A549 (cell line): ENCODE results near the gene ABHD11. TPM values are rescaled to one million over a fixed set of nuclear protein-coding genes. Genes with fewer than 3 reads are reported as not detected.

Experiments used
- ATAC-seq, 2 experiments: fragments of 200-7000 bp in 1 of 2; fragments of >200 bp in 1 of 2; cut with Nextera tagmentation in 1 of 2; cut with Tn5 transposase in 1 of 2; 3 replicates each; pipeline versions ENCODE4 v1.8.0 to v1.9.1; 2018 to 2020; ENCODE audit warnings: mild to moderate bottlenecking in 1 of 2, moderate library complexity in 1 of 2
- CTCF ChIA-PET: fragments of 300-600 bp; sonication (Branson Sonifier 250); formaldehyde crosslinking; extraction: SDS; loops from one replicate; lab custom pipeline; 2021; ENCODE audit warnings: antibody characterized with exemption, inconsistent platforms; lab: Yijun Ruan, JAX
- POLR2A ChIA-PET: fragments of 350-600 bp; formaldehyde crosslinking; extraction: SDS; loops from one replicate; lab custom pipeline; 2021; ENCODE audit warnings: antibody characterized with exemption, inconsistent platforms; lab: Yijun Ruan, JAX
- DNase-seq, 2 experiments: peaks; one replicate each; pipeline versions ENCODE4 v3.0.0 to v3.0.0-alpha.2; 2011 to 2016; ENCODE audit warnings: low read depth in 1 of 2, low spot score in 1 of 2
- FAIRE-seq: peaks from 2 replicates; lab custom pipeline; 2011; peaks lifted over from hg19 to GRCh38; lab: Jason Lieb, UNC
- H3K27ac ChIP-seq, 2 experiments: fragments of >200 bp; sonication (Bioruptor Twin); formaldehyde crosslinking; 3 replicates each; pipeline ENCODE4 v1.5.1; 2016 to 2017
- H3K4me1 ChIP-seq: fragments of >200 bp; sonication (Bioruptor Twin); formaldehyde crosslinking; 3 replicates; pipeline ENCODE4 v1.6.1; 2016
- H3K4me2 ChIP-seq: fragments of >200 bp; sonication (Bioruptor Twin); formaldehyde crosslinking; 3 replicates; pipeline ENCODE4 v1.6.1; 2016
- H3K4me3 ChIP-seq: fragments of >200 bp; sonication (Bioruptor Twin); formaldehyde crosslinking; 3 replicates; pipeline ENCODE4 v1.5.1; 2016
- H3K9me3 ChIP-seq: fragments of >200 bp; sonication (Bioruptor Twin); formaldehyde crosslinking; 3 replicates; pipeline ENCODE4 v1.6.1; 2016
- BCL3 ChIP-seq: fragments of >200 bp; sonication (Bioruptor Twin); formaldehyde crosslinking; IDR thresholded peaks from 3 replicates; pipeline ENCODE4 v1.6.1; 2016
- BHLHE40 ChIP-seq: IDR thresholded peaks from 2 replicates; pipeline ENCODE4 v1.6.1; 2012; ENCODE audit warnings: low read depth, low read length, inconsistent platforms
- CBX2 ChIP-seq: fragments of 200-600 bp; sonication (generic); IDR thresholded peaks from 2 replicates; pipeline ENCODE4 v1.6.1; 2016; ENCODE audit warnings: low read depth, mild to moderate bottlenecking, borderline replicate concordance
- CEBPB ChIP-seq, 2 experiments: fragments of >200 bp in 1 of 2; sonication (Bioruptor Twin) in 1 of 2; formaldehyde crosslinking in 1 of 2; IDR thresholded peaks; 2 replicates each; pipeline ENCODE4 v1.6.1; 2012 to 2016
- CTCF ChIP-seq: fragments of >200 bp; sonication (Bioruptor Twin); formaldehyde crosslinking; IDR thresholded peaks from 3 replicates; pipeline ENCODE4 v1.5.1; 2016
- EHMT2 ChIP-seq: fragments of 200-600 bp; sonication (generic); IDR thresholded peaks from 2 replicates; pipeline ENCODE4 v1.6.1; 2016; ENCODE audit warnings: antibody characterized with exemption, low read depth, mild to moderate bottlenecking, moderate library complexity
- EP300 ChIP-seq, 2 experiments: fragments of >200 bp; sonication (Bioruptor Twin); formaldehyde crosslinking; IDR thresholded peaks; 2 replicates in 1 of 2; 3 replicates in 1 of 2; pipeline ENCODE4 v1.6.1; 2016 to 2017
- ESRRA ChIP-seq: fragments of 150-350 bp; IDR thresholded peaks from 2 replicates; pipeline ENCODE4 v1.6.1; 2014; ENCODE audit warnings: mild to moderate bottlenecking, low read length, borderline replicate concordance
- FOSB ChIP-seq: fragments of 250-450 bp; sonication (Bioruptor Pico); IDR thresholded peaks from 2 replicates; pipeline ENCODE4 v1.5.0; 2020; ENCODE audit warnings: mild to moderate bottlenecking, moderate library complexity
- FOSL2 ChIP-seq, 2 experiments: fragments of 450-650 bp in 1 of 2; fragments of >200 bp in 1 of 2; sonication (Bioruptor Twin) in 1 of 2; formaldehyde crosslinking; IDR thresholded peaks; 2 replicates each; pipeline versions ENCODE4 v1.5.0 to v1.6.1; 2016 to 2020; ENCODE audit warnings: mild to moderate bottlenecking in 1 of 2, moderate library complexity in 1 of 2
- FOXS1 ChIP-seq: fragments of 250-450 bp; sonication (Bioruptor Pico); IDR thresholded peaks from 2 replicates; pipeline ENCODE4 v1.5.0; 2020; ENCODE audit warnings: mild to moderate bottlenecking, moderate library complexity
- HDAC2 ChIP-seq: fragments of 200-600 bp; sonication (generic); IDR thresholded peaks from 2 replicates; pipeline ENCODE4 v1.6.1; 2016
- HOXA7 ChIP-seq: fragments of 250-450 bp; sonication (Bioruptor Pico); IDR thresholded peaks from 2 replicates; pipeline ENCODE4 v1.5.0; 2020; ENCODE audit warnings: mild to moderate bottlenecking, moderate library complexity
- HOXB5 ChIP-seq: fragments of 250-450 bp; sonication (Bioruptor Pico); IDR thresholded peaks from 2 replicates; pipeline ENCODE4 v1.5.0; 2020; ENCODE audit warnings: mild to moderate bottlenecking, moderate library complexity
- JUN ChIP-seq, 2 experiments: fragments of >200 bp; sonication (Bioruptor Twin); formaldehyde crosslinking; IDR thresholded peaks; 2 replicates in 1 of 2; 3 replicates in 1 of 2; pipeline ENCODE4 v1.6.1; 2016 to 2017
- KDM1A ChIP-seq: fragments of 200-600 bp; sonication (generic); IDR thresholded peaks from 2 replicates; pipeline ENCODE4 v1.6.1; 2016; ENCODE audit warnings: low read depth, mild to moderate bottlenecking
- KDM5A ChIP-seq: fragments of 200-600 bp; sonication (generic); IDR thresholded peaks from 2 replicates; pipeline ENCODE4 v1.6.1; 2016; ENCODE audit warnings: antibody characterized with exemption, mild to moderate bottlenecking
- MAX ChIP-seq: IDR thresholded peaks from 2 replicates; pipeline ENCODE4 v1.6.1; 2012
- POLR2A ChIP-seq: IDR thresholded peaks from 2 replicates; pipeline ENCODE4 v1.6.1; 2012; ENCODE audit warnings: mild to moderate bottlenecking, low read length
- REST ChIP-seq: fragments of 200-600 bp; sonication (generic); IDR thresholded peaks from 2 replicates; pipeline ENCODE4 v1.6.1; 2016; ENCODE audit warnings: antibody characterized with exemption, mild to moderate bottlenecking, moderate library complexity
- RNF2 ChIP-seq: fragments of 200-600 bp; sonication (generic); IDR thresholded peaks from 2 replicates; pipeline ENCODE4 v1.6.1; 2016; ENCODE audit warnings: low read depth, mild to moderate bottlenecking, antibody characterized with exemption, moderate library complexity, borderline replicate concordance
- ZFP36 ChIP-seq: fragments of 450-650 bp; IDR thresholded peaks from 2 replicates; pipeline ENCODE4 v1.6.1; 2014; ENCODE audit warnings: borderline replicate concordance; ENCODE audit not compliant: partially characterized antibody
- ZSCAN20 ChIP-seq: fragments of 250-450 bp; sonication (Bioruptor Pico); IDR thresholded peaks from 2 replicates; pipeline ENCODE4 v1.8.0; 2022; ENCODE audit warnings: mild to moderate bottlenecking, moderate library complexity
- WGBS: methylation state at CpG from one replicate; pipeline ENCODE4 v1.1.6; 2017; ENCODE audit errors: missing lambda C conversion rate; 5-methylcytosine and 5-hydroxymethylcytosine counted together
- polyA plus RNA-seq, 4 experiments: library from polyadenylated mRNA; depleted of rRNA in 3 of 4; stranded (reverse); fragments of >200 nt; fragmentation: RNase III in 1 of 4; extraction: RNeasy Plus Mini Kit Qiagen cat#74134 plus additional on column Dnase treatment in 1 of 4; gene quantifications; 2 replicates in 3 of 4; 3 replicates in 1 of 4; pipeline ENCODE4 v1.2.3, GENCODE V29; 2011 to 2017

The ABHD11 gene
- polyA plus RNA-seq, 2 of the 4 experiments (the other 2 are of a cell fraction): 8.1 to 15.1 TPM

GRCh38 chr7:73706126-73707044, 32.2 kb downstream of the ABHD11 start (continued):
- no peak for TF ChIP-seq REST
- peak; percentile 50 to 58; a peak in 1 of 5 replicates for TF ChIP-seq EP300 (IDR thresholded peaks at IDR 0.05)
- no peak for TF ChIP-seq CBX2
- peak; percentile 32; the same call in 1 of the 2 replicates for TF ChIP-seq FOSB (CRISPR knock-in tag)
- no peak for TF ChIP-seq ZSCAN20 (CRISPR knock-in tag)
- peak; percentile 48; the same call in 1 of the 2 replicates for TF ChIP-seq BHLHE40

GRCh38 chr7:73705551-73705920, 33.1 kb downstream of the ABHD11 start:
- peak; percentile 11 to 13 for ATAC-seq
- ChIA-PET CTCF (interaction anchor here (0.7 to 4.4 kb wide), 19 partner anchors 9 to 99 kb away, joined by 3 to 57 read pairs (median 7); partner anchors contain the start of genes STX1A and VPS37D), POLR2A (interaction anchor here (0.6 to 5.0 kb wide), 12 partner anchors 8 to 574 kb away, joined by 3 to 135 read pairs (median 5); partner anchors contain the start of genes ABHD11, BUD23, DNAJC30 and MLXIPL)
- Histone ChIP-seq H3K4me2 (peak overlapping the region; percentile 90), H3K9me3 (no peaks in the 10 kb centered on the region), H3K4me3 (0 out of 3 replicates have a peak overlapping the region, but pooled peaks have one; percentile 13), H3K4me1 (peaks cover 93% of the 10 kb centered on the region), H3K27ac (peak overlapping the region; percentile 99 to 100)
- FAIRE-seq: no peak
- peak in 1 of 2 experiments; percentile 88 for DNase-seq
- 6% methylated on average over 6 of the region's 10 CpGs for WGBS
- no peak for TF ChIP-seq BCL3
- TF ChIP-seq ESRRA: no peak
- 0 out of 2 replicates have a peak, but pooled peaks have one; percentile 18 for TF ChIP-seq FOXS1
- peak; percentile 18; the same call in 1 of the 2 replicates for TF ChIP-seq FOSL2 (IDR thresholded peaks at IDR 0.05)
- peak; percentile 40 for TF ChIP-seq FOSL2 (CRISPR knock-in tag; IDR thresholded peaks at IDR 0.05)
- no peak for TF ChIP-seq HDAC2
- peak; percentile 61; the same call in 1 of the 2 replicates for TF ChIP-seq HOXB5
- TF ChIP-seq KDM1A: peak; percentile 1; the same call in 1 of the 2 replicates

- DNase-seq (peak; percentile 94 to 99), FAIRE-seq (peak; percentile 65), ATAC-seq (peak; percentile 49 to 73)
- CTCF ChIA-PET: interaction anchor here (0.7 to 10.0 kb wide), 19 partner anchors 8 to 98 kb away, joined by 3 to 71 read pairs (median 7); partner anchors contain the start of genes STX1A and VPS37D
- POLR2A ChIA-PET: interaction anchor here (0.6 to 5.0 kb wide), 16 partner anchors 8 to 574 kb away, joined by 3 to 135 read pairs (median 5); partner anchors contain the start of genes ABHD11, BAZ1B, BUD23 and DNAJC30
- Histone ChIP-seq H3K4me3 (peak overlapping the region; percentile 35), H3K27ac (peak overlapping the region; percentile 99 to 100), H3K9me3 (no peaks in the 10 kb centered on the region), H3K4me2 (peak overlapping the region; percentile 90), H3K4me1 (peaks cover 94% of the 10 kb centered on the region)
- WGBS: 3% methylated on average over 15 of the region's 23 CpGs
- TF ChIP-seq EHMT2: no peak
- no peak for TF ChIP-seq ZFP36
- TF ChIP-seq BHLHE40: no peak
- TF ChIP-seq RNF2: no peak
- peak; percentile 96 to 97 for TF ChIP-seq JUN (IDR thresholded peaks at IDR 0.05)
- TF ChIP-seq HOXA7: 0 out of 2 replicates have a peak, but pooled peaks have one; percentile 25
- TF ChIP-seq CEBPB (IDR thresholded peaks at IDR 0.05): peak in 1 of 2 experiments; percentile 53; a peak in 1 of 4 replicates
- TF ChIP-seq POLR2A: peak; percentile 15; the same call in 1 of the 2 replicates
- peak; percentile 93 for TF ChIP-seq MAX
- no peak for TF ChIP-seq KDM5A
- no peak for TF ChIP-seq CTCF
Measured at GRCh38 chr7:73704640-73705550, 33.7 kb downstream of the ABHD11 start.
